Bronchial epithelial cell (primary cell): ENCODE measurements around the gene BCL11B. TPM values are rescaled to one million over a fixed set of nuclear protein-coding genes. Genes with fewer than 3 reads are reported as not detected.

ENCODE experiments used
- DNase-seq: peaks from one replicate; pipeline ENCODE4 v3.0.0-alpha.2; 2010; ENCODE audit warnings: low read depth
- FAIRE-seq: peaks from 2 replicates; lab custom pipeline; 2011; peaks lifted over from hg19 to GRCh38; lab: Jason Lieb, UNC
- H3K27me3 ChIP-seq: 2 replicates; pipeline ENCODE4 v1.5.1; 2011; ENCODE audit warnings: low read length; ENCODE audit not compliant: control insufficient read depth, insufficient read depth
- H3K36me3 ChIP-seq: 2 replicates; pipeline ENCODE4 v1.5.1; 2011; ENCODE audit warnings: low read length; ENCODE audit not compliant: control insufficient read depth, insufficient read depth
- H3K4me3 ChIP-seq: 2 replicates; pipeline ENCODE4 v1.5.1; 2011; ENCODE audit warnings: mild to moderate bottlenecking, low read depth, low read length, control low read depth
- total RNA-seq: library from RNA; depleted of rRNA; stranded (reverse); fragments of >200 nt; gene quantifications from 2 replicates; pipeline ENCODE4 v1.2.1, GENCODE V29; 2014
- TF ChIP-seq, protein P1 (sequence below): IDR thresholded peaks from 2 replicates; pipeline ENCODE4 v1.5.1; 2011; ENCODE audit warnings: mild to moderate bottlenecking, moderate library complexity, low read length, control low read depth, inconsistent platforms; ENCODE audit not compliant: insufficient read depth, severe bottlenecking

Gene BCL11B
- total RNA-seq, 1 donor from 2014 or later: 5.3 TPM

DNA sequence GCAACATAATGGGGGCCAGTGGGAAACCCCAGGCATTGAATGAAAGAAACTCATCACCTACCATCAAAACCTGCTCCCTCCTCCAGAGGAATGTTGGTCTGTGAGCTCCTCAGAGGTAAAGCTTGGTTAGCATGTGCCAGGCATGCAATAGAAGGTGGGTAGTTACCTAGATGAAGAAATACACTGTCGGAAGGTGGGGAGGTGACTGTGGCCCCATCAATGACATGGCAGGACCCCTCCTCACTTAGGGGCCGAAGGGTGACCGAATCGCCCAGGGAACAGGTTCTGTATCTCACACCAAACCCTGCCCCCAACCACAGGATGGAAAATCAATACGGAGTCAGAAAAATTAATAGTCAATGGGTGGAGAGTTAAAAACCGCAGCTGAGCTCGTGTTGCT lies 135.6 kb downstream of the BCL11B start:
- no peak for DNase-seq
- no peak for FAIRE-seq
- TF ChIP-seq, protein P1, sequence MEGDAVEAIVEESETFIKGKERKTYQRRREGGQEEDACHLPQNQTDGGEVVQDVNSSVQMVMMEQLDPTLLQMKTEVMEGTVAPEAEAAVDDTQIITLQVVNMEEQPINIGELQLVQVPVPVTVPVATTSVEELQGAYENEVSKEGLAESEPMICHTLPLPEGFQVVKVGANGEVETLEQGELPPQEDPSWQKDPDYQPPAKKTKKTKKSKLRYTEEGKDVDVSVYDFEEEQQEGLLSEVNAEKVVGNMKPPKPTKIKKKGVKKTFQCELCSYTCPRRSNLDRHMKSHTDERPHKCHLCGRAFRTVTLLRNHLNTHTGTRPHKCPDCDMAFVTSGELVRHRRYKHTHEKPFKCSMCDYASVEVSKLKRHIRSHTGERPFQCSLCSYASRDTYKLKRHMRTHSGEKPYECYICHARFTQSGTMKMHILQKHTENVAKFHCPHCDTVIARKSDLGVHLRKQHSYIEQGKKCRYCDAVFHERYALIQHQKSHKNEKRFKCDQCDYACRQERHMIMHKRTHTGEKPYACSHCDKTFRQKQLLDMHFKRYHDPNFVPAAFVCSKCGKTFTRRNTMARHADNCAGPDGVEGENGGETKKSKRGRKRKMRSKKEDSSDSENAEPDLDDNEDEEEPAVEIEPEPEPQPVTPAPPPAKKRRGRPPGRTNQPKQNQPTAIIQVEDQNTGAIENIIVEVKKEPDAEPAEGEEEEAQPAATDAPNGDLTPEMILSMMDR: no peak
- Histone ChIP-seq H3K27me3 (peaks cover 2% of the 10 kb centered on the region), H3K4me3 (no peak overlapping the region), H3K36me3 (no peaks in the 10 kb centered on the region)

DNA sequence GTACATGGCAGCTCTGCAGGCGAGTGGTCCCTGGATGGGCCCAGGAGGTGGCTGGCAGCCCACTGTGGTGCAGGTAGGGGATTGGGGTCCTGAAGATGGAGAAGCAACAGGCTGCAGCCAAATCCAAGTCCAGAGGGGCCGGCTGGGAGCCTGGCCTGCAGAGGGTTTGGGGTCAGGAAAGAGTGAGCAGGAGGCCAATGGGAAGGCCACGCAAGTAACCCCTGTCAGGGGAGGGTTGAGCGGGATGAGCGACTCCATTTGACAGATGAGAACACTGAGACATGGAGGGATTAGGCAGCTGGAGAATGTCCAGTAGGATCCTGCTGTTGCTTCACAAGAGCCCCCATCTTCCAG lies 136.0 kb downstream of the BCL11B start:
- H3K36me3 ChIP-seq: no peaks in the 10 kb centered on the region
- H3K27me3 ChIP-seq: no peaks in the 10 kb centered on the region
- FAIRE-seq (no peak), DNase-seq (no peak)
- no peak overlapping the region for H3K4me3 ChIP-seq
- TF ChIP-seq, protein P1: no peak

DNA sequence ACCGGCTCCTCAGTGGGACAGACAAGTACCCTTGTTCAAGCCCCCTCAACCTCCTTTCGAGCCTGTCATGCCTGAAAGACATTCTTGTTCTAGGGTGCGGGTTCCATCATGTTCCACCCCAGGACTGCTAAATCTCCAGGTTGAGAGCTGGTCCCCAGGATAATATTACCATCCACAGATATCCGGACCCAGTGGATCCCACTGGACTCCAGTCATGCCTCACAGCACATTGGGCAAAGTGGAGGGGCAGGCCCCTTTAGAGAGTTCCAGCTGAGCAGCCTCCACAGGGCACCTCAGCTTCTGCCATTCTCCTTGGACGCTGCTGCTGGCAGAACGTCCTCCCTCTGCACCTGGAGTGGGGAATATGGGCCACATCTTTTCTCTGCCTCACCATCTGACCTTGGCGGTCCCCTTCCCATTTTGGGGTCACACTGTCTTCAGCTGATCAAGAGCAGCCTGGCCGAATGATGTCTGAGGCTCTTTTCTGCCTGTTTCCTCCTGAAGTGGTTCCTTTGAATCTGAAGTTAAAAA lies 137.4 kb downstream of the BCL11B start:
- DNase-seq: no peak

DNA sequence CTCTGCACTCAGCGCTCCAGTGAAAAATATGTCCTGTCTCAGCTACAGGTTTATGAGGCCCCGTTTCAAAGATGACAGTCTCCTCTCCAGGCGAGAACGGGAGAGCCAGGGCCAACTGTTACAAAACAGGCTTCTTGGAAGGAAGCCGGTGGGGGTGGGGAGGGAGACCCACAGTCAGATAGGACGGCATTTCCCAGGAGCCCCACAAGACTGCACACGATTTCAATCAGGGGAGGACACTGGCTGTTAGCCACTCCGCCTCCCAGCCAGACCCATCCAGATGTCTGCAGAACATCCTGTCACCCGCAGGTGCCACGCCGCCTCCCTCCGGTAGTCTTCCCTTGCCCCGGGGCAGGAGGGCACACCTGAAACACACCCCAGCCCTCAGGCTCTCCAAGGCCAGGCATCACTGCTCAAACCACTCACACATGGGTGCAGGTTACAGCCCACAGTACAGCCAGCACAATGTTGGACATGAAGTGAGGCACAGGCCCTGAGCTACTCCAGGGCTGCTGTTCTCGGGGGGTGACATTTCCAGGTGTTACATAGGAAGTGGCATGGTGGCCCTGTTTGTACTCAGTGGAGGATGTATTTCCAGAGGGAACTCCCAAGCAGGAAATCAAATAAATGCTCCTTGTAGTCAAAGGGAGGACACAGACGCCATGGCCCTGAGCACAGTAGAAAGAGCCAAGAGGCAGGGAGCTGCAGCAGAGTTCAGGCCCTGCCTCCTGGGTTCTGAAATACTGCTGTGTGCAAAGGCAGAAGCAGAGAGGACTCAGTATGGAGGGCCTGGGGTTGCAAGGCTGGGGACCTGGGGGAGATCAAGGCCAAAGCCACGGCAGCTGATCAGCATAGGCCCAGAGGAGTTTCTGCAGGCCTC lies 138.1 kb downstream of the BCL11B start:
- H3K36me3 ChIP-seq: no peaks in the 10 kb centered on the region
- no peak for FAIRE-seq
- H3K4me3 ChIP-seq: no peak overlapping the region
- no peak for DNase-seq
- H3K27me3 ChIP-seq: no peaks in the 10 kb centered on the region
- TF ChIP-seq, protein P1: no peak

More for the DNA sequence above, 137.4 kb downstream of the BCL11B start:
- H3K27me3 ChIP-seq: no peaks in the 10 kb centered on the region
- TF ChIP-seq, protein P1: no peak
- no peak for FAIRE-seq
- no peak overlapping the region for H3K4me3 ChIP-seq
- no peaks in the 10 kb centered on the region for H3K36me3 ChIP-seq

DNA sequence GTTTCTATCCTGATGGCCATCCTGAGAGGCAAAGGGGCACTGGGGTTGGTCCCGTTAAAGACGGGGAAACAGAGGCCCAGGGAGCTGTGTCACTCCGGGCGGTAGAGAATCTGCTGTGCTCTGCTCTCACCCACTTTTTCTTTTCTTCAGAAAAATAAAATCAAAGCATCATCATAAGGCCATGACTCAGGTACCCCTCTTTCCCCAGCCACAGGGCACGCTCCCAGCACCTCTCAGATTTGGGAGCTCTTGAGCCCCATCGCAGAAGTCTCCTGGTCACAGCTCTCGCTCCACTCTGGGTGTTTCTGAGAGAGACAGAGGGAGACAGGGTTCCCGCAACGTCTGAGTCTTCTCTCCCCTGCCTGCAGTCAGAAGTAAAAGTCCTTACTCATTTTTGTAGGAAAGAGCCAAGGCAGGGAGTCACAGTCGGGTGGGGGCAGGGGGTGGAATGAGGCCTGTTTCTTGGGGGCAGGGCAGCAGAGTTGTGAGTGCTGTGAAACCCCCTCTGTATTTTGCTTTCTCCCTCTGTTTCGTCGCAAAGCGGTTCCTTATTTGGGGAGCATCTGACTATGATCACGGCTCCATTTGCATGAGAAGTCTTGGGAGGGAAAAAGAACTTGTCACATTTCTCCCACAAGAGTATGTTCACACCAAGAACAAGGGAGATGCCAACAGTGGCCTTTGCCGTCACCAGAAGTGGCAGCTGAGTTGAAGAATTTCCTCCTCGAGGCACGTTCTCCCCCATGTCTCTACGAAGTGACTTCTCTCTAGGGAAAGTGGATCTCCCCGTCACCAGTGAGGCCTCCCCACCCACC lies 139.0 kb downstream of the BCL11B start:
- Histone ChIP-seq H3K4me3 (no peak overlapping the region), H3K27me3 (peaks cover 2% of the 10 kb centered on the region), H3K36me3 (no peaks in the 10 kb centered on the region)
- TF ChIP-seq, protein P1: no peak
- FAIRE-seq (no peak), DNase-seq (no peak)
